ENCODE measurements around the gene DMPK.

- TF ChIP-seq CTCF (IDR thresholded peaks at IDR 0.05) = no peak
- TF ChIP-seq POLR2AphosphoS5 (IDR thresholded peaks at IDR 0.05; ENCODE audit: insufficient read depth in 1 of 2, low read depth in 1 of 2) = no peak
- TF ChIP-seq POLR2A (IDR thresholded peaks at IDR 0.05) = no peak
Observed at GRCh38 chr19:45804959-45805230, 22.6 kb upstream of the DMPK start.
